GM21515 (cell line): Measurements from ENCODE around the gene GOLIM4.
A peak's percentile ranks its signal among the peaks of the same experiment; 100 is the strongest.
"Not testable (repeated sequence)": the region's sequence is repeated elsewhere in the genome, so short reads cannot be mapped to it uniquely, and the experiment has no call there.

Experiments used
- ATAC-seq: cut with Tn5 transposase; IDR thresholded peaks from one replicate; pipeline ENCODE4 v1.9.1; 2021; ENCODE audit not compliant: unreplicated experiment

Gene GOLIM4

DNA sequence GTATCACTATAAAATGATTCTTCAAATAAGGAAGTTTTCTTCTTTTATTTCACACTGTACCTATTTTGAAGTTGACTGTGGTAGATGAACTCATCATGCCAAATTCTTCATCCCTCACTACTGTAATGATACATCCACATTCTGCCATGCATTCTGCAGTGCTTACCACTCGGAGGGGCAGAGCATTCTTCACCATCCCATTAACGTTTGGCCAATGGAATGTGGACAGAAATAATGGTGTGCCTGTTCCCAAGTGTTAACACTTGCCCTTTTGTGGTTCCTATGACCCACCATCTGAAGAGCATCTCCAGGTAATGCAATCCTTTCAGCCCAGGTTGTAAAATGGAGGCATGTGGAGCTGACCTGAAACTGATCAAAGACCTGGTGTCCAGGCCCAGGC is 18.6 kb downstream of the GOLIM4 start:
- ATAC-seq = no peak

DNA sequence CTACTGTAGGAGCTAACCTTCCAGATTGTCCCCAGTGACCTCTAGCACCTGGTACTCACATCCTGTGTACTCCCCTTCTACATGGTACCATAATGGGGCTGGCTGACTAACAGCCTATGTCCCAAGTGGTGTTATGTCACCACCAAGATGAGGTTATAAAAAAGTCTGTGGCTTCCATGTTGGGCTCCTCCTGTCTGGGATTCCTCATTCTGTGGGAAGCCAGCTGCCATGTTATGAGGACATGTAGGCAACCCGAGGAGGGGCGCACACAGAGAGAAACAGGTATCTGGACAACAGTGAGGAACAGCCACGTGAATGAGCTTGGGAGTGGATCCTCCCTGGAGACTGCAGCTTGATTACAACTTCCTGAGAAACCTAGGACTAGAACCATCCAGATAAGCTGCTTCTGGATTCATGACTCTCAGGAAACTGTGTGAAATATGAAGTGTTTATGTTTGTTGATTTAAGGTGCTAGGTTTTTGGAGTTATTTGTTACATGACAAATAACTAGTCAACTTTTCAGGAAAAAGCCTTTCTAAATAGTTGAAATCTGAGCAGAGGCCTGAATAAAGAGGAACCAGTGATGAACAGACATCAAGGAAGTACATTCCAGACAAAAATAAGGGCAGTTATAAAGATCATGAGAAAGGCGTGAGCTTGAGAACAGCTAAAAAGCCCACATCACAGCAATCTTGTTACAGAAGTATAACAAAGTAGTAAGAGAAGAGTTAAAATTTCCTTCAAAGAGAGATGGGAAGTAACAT is 21.7 kb downstream of the GOLIM4 start:
- ATAC-seq = no peak

DNA sequence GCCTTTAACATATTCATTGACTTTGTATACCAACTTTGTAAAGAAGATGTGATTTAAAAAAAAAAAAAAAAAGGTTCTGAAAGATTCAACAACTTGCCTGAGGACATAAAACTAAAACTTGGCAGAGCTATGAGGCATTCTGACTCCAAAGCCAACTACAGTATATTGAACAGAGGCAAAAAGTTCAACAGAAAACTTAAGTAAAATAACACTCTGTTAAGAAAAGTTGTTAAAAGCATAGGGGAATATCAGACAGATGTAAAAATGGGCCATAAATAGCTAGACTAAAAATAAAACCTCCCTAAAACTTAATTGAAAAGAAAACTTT is 23.4 kb downstream of the GOLIM4 start:
- no peak for ATAC-seq

DNA sequence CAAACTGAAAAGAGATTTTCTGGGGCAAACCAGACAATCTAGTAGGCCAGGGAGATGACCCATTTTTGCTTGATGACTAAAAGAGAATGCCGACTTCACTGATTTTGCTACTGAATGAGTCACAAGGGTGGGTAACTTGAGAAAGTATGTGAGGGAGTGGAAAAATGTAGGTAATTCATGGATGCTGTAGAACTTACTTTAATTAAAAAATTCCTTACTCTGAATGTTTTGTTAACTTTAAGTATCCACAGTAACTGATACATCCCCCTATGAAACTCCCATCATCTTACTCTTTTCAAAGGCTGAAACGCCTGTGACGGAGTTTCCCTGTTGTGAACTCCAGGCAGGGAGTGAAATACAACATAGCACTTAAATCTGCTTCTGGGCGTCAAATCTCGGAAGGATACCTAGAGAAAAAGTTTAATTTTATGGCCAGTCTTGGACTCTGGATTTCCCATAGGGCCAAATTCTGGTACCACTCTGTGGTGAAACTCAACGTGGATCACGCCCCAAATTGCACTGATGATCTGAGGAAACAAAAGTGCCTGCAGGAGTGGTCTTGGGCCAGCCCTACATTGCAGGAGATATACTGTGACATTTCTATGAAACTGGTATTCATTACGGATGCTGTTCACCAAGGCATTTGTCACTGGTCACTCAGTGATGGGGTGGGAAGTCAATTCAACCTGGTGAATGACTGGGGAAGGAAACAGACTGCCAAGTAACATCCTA is 24.0 kb downstream of the GOLIM4 start:
- ATAC-seq = no peak

DNA sequence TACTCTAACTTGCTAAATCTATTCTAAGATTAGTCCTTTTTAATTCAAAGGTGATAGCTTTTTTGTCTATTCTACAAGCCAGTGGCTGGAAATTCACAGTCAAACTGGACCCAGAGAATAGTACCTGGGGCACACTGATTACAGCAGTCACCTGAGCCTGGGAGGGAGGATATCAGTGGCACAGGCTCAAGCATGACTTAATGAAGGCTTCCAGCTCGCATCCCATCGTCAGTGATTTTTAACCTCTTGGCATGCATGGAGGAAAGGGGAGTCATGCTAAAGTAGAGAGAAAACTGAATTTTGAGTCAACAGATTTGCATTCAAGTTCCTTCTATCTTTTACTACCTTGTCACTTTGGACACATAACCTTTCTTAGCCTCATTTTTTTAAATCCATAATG is 24.8 kb downstream of the GOLIM4 start:
- ATAC-seq = no peak

DNA sequence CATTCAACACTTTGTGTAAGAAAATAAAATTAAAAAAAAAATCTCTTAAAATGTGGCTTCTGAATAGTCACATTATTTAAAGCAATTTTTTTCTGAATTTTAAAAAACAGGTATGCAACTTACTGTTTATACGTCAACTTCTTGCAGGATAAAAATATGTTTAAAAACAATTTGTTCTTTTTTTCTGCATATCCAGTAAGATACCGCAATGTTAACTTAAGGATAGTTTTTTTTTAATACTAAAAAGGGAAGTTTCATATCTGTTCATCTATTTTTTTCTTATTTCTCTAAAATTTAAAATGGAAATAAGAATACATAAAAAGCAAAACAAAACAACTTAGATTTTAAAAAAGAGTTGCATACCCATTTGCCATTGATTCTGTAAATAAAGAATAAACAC is 27.4 kb downstream of the GOLIM4 start:
- ATAC-seq = no peak

DNA sequence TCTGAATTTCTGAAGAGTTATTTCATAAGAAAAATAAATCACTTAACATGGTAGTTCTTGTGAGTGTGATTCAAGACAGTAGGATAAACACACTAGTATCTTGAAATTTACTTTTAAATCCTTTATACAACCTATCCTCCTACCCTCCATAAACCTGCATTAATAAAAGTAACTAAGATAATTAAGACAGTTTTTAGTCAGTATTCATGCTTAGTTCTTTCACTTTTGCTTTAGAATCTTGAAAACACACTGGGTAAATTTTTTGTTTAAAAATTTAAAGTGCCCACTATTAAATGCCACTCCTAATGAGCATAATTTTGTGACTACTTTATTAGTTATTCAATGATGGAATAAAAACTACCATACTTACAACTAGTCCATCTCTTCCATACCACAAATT is 28.8 kb downstream of the GOLIM4 start:
- ATAC-seq = no peak

DNA sequence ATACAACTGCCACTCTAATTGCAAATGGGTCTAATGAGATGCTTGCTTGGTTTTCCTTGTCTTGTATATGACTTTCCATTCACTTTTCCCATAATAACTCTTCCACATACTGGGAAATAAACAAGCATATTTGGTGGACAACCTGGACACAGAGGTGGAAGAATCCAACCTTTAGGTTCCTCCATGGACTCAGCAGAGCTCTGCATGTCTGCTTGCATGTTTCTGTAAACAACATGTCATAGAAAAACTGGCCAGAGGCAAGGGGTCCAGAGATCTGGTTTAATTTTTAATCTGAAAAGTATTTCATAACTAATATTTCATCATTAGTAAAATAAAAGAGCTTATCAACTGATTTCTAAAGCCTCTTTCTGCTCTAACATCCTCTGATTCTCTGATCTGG is 30.2 kb downstream of the GOLIM4 start:
- no peak for ATAC-seq

DNA sequence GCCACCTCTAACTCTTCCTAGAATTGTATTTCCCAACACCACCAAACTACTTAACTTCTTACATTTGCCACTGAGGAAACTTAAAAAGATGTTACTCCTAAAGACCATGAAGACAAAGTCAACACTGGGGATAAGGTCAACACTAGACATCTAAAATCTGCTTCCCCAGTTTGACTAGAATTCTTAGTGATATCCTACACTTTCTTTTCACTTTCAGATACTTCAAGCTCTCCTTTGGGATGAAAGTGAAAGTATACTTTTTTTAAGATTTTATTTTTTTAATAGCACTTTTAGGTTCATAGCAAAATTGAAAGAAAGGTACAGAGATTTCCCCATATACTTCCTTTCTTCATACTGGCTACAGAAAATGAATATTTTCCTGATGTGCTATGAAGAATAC is 32.6 kb downstream of the GOLIM4 start:
- no peak for ATAC-seq

DNA sequence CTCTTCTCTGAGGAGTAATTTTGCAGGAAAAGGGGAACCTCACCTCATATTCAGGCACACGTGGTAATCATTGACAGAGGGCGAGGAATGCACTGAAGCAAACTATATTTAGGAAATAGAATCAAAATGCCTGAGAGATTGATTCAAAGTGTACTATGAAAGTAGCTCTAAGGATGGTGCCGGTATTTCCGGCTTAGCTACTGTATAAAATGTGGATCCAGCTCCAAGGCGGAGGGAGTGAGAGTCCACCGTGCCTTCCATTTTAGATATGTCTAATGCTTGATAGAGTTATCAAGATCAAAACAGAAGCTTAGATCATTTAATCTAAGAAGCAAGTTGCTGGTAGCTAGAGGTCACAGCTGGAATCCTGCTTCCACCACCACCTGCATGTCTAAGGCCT is 33.0 kb downstream of the GOLIM4 start:
- no peak for ATAC-seq

DNA sequence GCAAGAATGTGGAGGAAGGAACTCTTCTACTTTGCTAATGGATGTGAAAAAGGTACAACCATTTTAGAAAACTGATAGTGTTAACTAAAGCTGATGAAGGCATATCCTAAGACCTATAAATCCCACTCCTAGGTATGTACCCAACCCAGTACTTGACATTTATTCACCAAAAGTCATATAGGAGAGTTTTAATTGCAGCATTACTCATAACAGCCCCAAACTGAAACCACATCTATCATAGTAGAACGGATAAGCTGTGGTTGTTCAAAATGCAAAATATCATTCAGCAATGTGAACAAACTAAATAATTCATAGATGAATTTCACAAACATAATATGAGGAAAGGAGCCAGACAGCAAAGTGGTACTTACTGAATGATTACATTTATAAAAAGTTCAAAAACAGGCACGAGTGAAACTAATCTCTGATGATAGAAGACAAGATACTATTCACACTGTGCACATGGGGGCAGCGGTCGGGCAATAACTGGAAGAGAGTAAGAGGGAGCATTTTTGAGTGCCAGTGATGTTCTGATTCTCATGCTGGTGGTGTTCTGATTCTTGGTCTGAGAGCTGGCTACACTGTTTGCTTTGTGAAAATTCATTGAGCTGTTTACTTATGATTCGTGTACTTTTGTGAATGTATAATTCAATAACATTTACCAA is 34.3 kb downstream of the GOLIM4 start:
- ATAC-seq = peak; percentile 89

DNA sequence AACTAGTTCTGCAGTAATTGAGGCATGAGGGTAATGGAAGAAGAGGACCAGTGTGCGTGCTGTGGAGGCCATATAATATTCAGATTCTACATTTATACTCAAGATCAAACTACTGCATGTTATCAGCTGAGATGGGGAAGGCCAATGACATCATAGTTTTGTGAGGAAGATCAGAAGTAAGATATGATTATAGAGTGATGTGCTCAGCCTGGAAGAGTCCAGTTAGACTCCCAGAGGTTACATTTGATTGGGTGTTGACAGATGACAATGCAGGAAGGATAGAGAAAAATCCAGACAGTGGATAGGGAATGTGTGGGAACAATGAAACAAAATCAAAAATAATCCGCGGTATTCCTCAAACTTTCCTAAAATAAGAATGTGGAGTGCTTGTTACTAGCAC is 35.4 kb downstream of the GOLIM4 start:
- ATAC-seq = no peak

DNA sequence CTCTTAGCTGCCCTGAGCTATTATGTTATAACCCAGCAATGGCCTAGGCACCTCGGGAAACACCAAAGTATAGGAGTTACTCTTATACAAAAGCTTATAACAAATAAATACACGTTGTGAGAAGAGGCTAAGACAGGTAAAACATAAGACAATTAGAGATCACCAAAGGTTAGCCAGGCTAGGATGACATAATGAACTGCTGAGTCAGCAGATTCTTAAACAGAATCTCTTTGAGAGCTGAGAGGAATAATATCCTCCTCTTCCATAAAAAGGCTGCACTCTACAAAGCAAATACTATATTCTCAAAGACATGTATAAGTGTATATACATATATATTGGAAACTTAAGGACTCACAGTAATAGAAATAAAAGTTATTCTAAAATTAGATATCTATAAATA is 37.2 kb downstream of the GOLIM4 start:
- no peak for ATAC-seq

DNA sequence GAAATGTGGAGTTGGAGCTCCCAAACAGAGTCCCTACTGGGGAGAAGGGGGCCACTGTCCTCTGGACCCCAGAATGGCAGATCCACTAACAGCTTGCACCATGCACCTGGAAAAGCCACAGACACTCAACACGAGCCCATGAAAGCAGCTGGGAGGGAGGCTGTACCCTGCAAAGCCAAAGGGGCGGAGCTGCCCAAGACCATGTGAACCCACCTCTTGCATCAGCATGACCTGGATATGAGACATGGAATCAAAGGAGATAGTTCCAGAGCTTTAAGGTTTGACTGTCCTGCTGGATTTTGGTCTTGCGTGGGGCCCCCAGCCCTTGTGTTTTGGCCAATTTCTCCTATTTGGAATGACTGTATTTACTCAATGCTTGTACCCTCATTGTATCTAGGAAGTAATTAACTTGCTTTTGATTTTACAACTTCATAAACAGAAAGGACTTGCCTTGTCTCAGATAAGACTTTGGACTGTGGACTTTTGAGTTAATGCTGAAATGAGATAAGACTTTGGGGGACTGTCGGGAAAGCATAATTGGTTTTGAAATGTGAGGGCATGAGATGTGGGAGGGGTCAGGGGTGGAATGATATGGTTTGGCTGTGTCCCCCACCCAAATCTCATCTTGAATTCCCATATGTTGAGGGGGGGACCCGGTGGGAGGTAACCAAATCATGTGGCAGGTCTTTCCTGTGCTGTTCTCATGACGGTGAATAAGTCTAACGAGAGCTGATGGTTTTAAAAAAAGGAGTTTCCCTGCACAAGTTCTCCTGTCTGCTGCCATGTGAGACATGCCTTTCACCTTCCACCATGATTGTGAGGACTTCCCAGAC is 39.1 kb downstream of the GOLIM4 start:
- not testable (repeated sequence) for ATAC-seq

DNA sequence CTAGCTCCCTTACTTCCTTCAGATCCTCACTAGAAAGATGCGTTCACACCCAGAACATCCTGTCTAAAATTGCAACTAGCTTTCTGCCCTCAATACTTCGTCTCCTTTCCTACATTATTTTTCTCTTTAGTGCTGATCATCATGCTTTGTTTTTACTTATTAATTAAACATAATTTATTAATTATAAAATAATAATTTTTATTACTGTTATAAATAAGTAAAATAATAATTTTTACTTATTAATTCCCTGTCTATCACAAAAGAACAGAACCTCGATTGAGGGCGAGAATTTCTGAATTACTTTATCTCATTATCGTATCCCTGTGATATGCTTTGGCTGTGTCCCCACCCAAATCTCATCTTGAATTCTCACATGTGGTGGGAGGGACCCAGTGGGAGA is 41.3 kb downstream of the GOLIM4 start:
- ATAC-seq = no peak

DNA sequence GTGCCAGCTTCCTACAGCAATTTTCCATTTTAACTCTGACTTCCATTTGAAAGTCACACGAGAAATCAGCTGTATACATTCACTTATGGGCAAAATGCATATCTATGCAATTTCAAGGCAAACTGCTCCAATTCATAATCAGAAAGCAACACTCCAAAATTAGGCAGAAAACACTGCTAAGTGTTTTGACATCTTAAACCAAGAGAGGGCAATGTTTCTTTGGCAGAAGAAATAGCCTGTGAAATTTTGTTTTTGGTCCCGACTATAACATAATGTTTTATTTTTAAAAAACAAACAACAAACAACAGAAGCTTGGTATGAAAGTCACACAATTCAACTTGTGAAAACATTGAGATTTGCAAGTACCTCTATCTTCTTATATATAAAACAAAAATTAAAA is 42.6 kb downstream of the GOLIM4 start:
- no peak for ATAC-seq

DNA sequence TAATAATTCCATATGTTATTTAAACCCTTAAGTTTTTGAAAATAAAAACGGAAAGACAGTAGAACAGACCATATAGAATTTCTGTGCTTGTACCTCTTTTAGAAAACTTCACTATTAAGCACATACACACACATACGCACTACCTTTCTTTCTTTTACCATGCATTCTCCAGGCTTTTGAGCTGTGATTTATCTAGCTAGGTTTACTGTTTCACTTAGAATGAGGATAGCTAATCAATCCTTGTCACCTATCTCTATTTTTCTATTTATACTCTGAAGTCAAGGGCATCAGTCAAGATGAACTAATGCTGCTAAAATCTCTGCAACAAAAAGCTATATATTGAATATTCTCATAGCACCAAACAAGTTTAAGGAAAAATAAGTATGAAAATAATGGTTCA is 43.2 kb downstream of the GOLIM4 start:
- ATAC-seq = no peak

DNA sequence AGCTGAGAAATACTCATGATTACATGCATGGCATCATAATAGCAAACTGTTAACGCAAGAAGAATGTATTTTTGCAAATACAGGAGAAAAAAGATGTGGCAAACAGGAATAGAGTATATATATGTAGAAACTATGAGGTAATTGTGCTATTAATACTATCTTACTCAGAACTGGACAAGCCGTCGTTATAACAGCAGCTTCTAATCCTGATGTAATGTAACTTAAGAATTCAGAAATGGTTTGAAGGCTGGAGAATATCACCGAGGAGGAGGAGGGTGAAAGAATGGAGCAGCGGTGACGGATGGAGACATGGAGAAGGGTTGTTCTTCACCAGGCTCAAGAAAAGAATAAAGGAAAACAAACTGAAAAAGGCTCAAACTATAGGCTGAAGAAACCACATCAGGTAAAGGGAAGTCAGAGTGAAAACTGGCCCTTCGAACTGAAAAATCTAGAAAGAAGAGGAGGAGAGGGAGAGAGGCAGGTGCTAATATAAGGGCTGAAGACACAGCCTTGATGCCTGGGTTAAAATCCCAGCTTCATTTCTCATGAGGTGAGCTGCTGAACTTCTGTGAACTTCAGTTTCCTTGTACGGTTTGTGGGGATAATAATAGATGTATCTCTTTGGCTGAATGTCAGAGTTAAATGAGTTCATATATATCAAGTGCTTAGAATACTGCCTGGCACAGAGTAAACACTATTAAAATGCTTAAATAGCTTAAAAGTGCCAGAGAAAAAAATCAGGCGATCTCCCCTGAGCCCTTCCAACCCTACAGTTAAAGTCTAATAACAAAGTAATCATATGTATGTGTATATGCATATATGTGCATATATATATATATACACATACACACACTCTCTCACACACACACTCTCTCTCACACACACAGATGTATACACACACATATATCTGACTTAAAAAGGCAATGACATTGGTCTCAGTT is 43.9 kb downstream of the GOLIM4 start:
- peak; percentile 64 for ATAC-seq

DNA sequence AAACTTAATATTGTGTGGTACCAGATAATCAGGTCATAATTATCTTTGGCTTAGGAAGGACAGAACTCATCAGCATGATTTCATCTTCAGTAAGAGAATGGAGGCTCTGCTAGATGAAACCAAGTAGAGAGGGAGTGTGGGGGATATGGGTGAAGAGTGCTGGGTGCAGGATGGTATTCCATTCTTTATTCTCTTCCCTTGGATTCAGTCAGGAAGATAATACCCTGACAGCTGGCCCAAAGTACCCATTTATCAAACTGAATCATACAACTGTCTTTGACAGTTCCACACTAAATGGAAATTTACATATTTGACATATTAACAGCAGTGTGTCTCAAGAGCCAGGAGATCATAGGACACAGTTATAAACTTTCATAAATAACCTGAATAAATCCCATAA is 44.7 kb downstream of the GOLIM4 start:
- peak; percentile 6 for ATAC-seq

DNA sequence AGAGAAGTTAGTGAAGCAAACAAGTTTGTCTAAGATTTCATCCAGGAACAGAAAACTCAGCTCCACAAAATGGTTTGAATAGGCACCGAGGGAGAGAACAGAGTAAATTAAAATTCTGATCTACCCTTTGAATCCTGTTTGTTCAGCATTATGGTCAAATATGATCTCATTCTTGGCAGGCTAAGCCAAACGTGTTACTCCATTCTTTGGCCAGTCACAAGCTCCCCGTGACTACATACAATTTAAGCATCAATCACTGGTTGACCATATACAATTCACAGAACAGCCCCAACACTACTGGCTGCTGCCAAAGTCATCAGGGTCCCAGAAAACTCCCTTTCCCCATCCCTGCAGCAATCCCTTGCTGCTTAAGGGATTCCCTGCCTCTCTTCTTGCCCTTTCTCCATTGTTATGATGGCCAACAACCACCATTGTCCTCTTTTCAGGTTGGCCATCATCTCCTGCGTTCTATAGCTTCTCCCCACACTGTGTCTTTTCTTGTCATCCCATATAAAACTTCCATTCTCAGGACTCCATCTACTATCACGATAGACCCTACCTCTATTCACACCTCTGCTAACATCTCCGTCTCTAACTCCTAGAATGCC is 46.3 kb downstream of the GOLIM4 start:
- no peak for ATAC-seq
